Testis (tissue), 3 donors: ENCODE data around the gene EIF5A. TPM values are rescaled to one million over a fixed set of nuclear protein-coding genes. Genes with fewer than 3 reads are reported as not detected.

Experiments used
- DNase-seq: peaks from one replicate; pipeline ENCODE4 v3.0.0-alpha.2; 2019
- H3K27ac ChIP-seq, 2 donors: fragments of 200-600 bp; sonication (generic); one replicate each; pipeline ENCODE4 v1.5.1; 2019
- H3K27me3 ChIP-seq: fragments of 200-600 bp; sonication (generic); one replicate; pipeline ENCODE4 v1.5.1; 2019
- H3K36me3 ChIP-seq: fragments of 200-600 bp; sonication (generic); one replicate; pipeline ENCODE4 v1.5.1; 2017; ENCODE audit warnings: low read depth; ENCODE audit errors: missing control alignments
- H3K4me1 ChIP-seq: fragments of 200-600 bp; sonication (generic); one replicate; pipeline ENCODE4 v1.5.1; 2019
- H3K4me3 ChIP-seq, 2 donors: fragments of 200-600 bp; sonication (generic); one replicate each; pipeline ENCODE4 v1.5.1; 2017 to 2019
- H3K9me3 ChIP-seq: fragments of 200-600 bp; sonication (generic); one replicate; pipeline ENCODE4 v1.5.1; 2017
- POLR2A ChIP-seq: fragments of 450-650 bp; IDR thresholded peaks from one replicate; pipeline ENCODE4 v1.6.1; 2017; ENCODE audit warnings: antibody characterized with exemption, mild to moderate bottlenecking, moderate library complexity
- WGBS, 2 donors: methylation state at CpG; one replicate each; pipeline ENCODE4 v1.1.5; 2018; 5-methylcytosine and 5-hydroxymethylcytosine counted together
- intact Hi-C: fragments of 100-400 bp; cut with DNase I; formaldehyde crosslinking; loops from one replicate; pipeline ENCODE4 v1.15.1; 2023; ENCODE audit warnings: low total_unique reads
- polyA plus RNA-seq: library from polyadenylated mRNA; stranded (reverse); fragments of 350-450 nt; fragmentation: Illumina TruSeq; extraction: RNeasy Lipid Tissue Mini Kit (QIAGEN cat#74804); gene quantifications from one replicate; pipeline ENCODE4 v1.2.3, GENCODE V29; 2014; ENCODE audit warnings: low read depth, low replicate concordance; ENCODE audit not compliant: insufficient read depth
- total RNA-seq, 2 donors: library from RNA; depleted of rRNA; stranded (reverse); fragments of >200 nt; gene quantifications; one replicate each; pipeline ENCODE4 v1.2.3, GENCODE V29; 2016
- TF ChIP-seq, protein P1 (sequence below), 3 experiments: fragments of 450-650 bp in 2 of 3; fragments of 200-600 bp in 1 of 3; sonication (generic) in 1 of 3; IDR thresholded peaks; one replicate each; pipeline ENCODE4 v1.5.1; 2016 to 2019; ENCODE audit warnings: antibody characterized with exemption in 3 of 3, mild to moderate bottlenecking in 2 of 3, moderate library complexity in 1 of 3

EIF5A gene
- total and polyA plus RNA-seq, 3 donors from 2014 or later, result 193 to 388 (median 229) TPM

DNA sequence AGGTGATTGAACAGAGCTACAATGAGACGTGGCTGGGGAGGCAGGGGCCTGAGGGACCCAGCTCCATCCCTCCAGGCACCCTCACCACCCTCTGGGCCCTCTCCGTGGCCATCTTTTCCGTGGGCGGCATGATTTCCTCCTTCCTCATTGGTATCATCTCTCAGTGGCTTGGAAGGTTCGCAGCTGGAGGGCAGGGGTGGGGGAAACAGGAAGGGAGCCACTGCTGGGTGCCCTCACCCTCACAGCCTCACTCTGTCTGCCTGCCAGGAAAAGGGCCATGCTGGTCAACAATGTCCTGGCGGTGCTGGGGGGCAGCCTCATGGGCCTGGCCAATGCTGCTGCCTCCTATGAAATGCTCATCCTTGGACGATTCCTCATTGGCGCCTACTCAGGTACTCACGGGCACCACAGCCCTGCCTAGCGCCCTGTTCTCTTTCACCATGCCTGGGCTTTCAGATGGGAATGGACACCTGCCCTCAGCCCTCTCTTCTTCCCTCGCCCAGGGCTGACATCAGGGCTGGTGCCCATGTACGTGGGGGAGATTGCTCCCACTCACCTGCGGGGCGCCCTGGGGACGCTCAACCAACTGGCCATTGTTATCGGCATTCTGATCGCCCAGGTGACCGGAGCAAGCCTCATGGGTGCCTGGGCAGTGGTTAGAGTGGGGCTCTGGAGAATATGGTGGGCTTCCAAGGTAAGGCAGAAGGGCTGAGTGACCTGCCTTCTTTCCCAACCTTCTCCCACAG lies 23.8 kb upstream of the EIF5A start:
- no peaks in the 10 kb centered on the region for H3K9me3 ChIP-seq
- intact Hi-C loops, result no loop called here
- H3K4me3 ChIP-seq, result no peak overlapping the region
- H3K27me3 ChIP-seq, result no peaks in the 10 kb centered on the region
- no peak for DNase-seq
- no peaks in the 10 kb centered on the region for H3K36me3 ChIP-seq
- WGBS, 2 donors, result 90 to 93% methylated on average over 15 to 18 of the region's 18 CpGs
- TF ChIP-seq POLR2A, result no peak
- TF ChIP-seq, protein P1, sequence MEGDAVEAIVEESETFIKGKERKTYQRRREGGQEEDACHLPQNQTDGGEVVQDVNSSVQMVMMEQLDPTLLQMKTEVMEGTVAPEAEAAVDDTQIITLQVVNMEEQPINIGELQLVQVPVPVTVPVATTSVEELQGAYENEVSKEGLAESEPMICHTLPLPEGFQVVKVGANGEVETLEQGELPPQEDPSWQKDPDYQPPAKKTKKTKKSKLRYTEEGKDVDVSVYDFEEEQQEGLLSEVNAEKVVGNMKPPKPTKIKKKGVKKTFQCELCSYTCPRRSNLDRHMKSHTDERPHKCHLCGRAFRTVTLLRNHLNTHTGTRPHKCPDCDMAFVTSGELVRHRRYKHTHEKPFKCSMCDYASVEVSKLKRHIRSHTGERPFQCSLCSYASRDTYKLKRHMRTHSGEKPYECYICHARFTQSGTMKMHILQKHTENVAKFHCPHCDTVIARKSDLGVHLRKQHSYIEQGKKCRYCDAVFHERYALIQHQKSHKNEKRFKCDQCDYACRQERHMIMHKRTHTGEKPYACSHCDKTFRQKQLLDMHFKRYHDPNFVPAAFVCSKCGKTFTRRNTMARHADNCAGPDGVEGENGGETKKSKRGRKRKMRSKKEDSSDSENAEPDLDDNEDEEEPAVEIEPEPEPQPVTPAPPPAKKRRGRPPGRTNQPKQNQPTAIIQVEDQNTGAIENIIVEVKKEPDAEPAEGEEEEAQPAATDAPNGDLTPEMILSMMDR (IDR thresholded peaks at IDR 0.05), result no peak
- no peak overlapping the region for H3K27ac ChIP-seq
- peaks cover 12% of the 10 kb centered on the region for H3K4me1 ChIP-seq

DNA sequence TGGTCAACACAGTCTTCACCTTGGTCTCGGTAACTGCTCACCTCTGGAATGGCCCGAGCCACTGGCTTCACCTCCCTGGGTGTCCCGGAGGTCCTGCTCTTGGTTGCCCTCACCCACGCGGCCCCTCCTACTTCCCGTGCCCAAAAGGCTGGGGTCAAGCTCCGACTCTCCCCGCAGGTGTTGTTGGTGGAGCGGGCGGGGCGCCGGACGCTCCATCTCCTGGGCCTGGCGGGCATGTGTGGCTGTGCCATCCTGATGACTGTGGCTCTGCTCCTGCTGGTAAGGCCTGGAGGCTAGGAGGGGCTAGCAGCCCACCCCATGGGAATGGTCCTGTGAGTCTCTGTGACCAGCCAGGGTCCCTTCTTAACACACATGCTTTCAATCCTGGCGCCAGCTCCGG lies 22.5 kb upstream of the EIF5A start:
- Histone ChIP-seq H3K9me3 (no peaks in the 10 kb centered on the region), H3K36me3 (no peaks in the 10 kb centered on the region), H3K27me3 (no peaks in the 10 kb centered on the region), H3K27ac (no peak overlapping the region), H3K4me1 (peaks cover 12% of the 10 kb centered on the region), H3K4me3 (no peak overlapping the region)
- intact Hi-C loops, result no loop called here
- no peak for TF ChIP-seq POLR2A
- TF ChIP-seq, protein P1 (IDR thresholded peaks at IDR 0.05), result no peak
- no peak for DNase-seq
- WGBS, 2 donors, result 94 to 98% methylated on average over 4 to 16 of the region's 16 CpGs

DNA sequence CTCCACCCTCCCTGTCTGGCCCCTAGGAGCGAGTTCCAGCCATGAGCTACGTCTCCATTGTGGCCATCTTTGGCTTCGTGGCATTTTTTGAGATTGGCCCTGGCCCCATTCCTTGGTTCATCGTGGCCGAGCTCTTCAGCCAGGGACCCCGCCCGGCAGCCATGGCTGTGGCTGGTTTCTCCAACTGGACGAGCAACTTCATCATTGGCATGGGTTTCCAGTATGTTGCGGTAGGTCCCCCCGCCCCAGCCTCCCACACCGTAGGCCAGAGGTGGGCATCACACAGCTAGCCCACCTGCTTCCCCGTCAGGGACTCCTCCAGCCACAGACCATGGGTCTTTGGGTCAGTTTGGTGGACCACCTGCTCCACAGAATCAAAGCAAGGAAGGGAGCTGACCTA lies 21.7 kb upstream of the EIF5A start:
- Histone ChIP-seq H3K9me3 (no peaks in the 10 kb centered on the region), H3K27ac (no peak overlapping the region), H3K36me3 (no peaks in the 10 kb centered on the region), H3K4me3 (no peak overlapping the region), H3K27me3 (no peaks in the 10 kb centered on the region), H3K4me1 (peaks cover 11% of the 10 kb centered on the region)
- no peak for DNase-seq
- intact Hi-C loops, result no loop called here
- TF ChIP-seq, protein P1 (IDR thresholded peaks at IDR 0.05), result no peak
- no peak for TF ChIP-seq POLR2A
- WGBS, 2 donors, result 87 to 92% methylated on average over 12 of the region's 12 CpGs

DNA sequence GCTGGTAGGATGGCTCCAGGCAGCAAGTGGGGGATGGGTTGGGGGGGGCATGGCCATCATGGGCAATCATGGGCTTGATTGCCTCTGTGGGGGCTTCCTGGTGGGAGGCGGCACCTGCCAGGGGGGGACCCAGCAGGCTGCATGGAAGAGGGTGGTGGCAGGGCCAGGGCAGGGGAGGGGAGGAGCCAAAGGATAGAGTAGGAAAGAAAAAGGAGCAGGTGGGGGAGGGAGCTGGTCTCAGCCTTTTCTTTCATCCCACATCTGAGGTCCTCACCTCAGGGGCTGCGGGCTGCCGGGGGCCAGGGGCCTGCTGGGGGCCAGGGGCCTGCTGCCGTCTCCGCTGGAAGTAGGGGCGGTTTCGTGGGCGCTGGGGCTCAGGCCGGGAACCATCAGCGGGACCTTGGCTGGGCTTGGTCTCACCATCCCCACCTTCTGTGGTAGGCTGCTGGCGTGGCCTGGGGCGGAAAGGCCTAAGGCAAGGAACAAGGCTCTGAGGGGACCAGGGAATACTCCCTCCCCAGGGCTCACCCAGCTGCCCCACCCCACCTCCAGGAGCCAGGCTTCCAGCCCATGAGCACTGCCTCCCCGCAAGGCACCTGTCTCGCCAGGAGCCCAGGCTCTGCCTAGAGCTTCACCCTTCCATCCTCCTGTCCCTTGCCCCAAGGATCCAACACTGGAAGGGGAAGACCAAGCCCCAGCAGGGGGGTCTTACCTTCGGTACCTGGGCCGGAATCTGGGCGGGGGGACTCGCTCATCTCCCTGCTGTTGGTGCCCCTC lies 18.0 kb upstream of the EIF5A start:
- 79% methylated on average over 10 to 18 of the region's 18 CpGs for WGBS, 2 donors
- Histone ChIP-seq H3K27me3 (no peaks in the 10 kb centered on the region), H3K36me3 (no peaks in the 10 kb centered on the region), H3K9me3 (no peaks in the 10 kb centered on the region), H3K27ac (no peak overlapping the region), H3K4me1 (peaks cover 15% of the 10 kb centered on the region), H3K4me3 (no peak overlapping the region)
- DNase-seq, result no peak
- no peak for TF ChIP-seq POLR2A
- TF ChIP-seq, protein P1 (IDR thresholded peaks at IDR 0.05), result no peak
- intact Hi-C loops, result no loop called here
